HepG2 (cell line): ENCODE data around the gene XRCC1. TPM values are rescaled to one million over a fixed set of nuclear protein-coding genes. Genes with fewer than 3 reads are reported as not detected.

Source experiments
- ERF ChIP-seq: IDR thresholded peaks from 2 replicates; pipeline ENCODE4 v1.6.1; 2018; ENCODE audit warnings: missing biosample characterization, missing genetic modification reagents
- EZH2 ChIP-seq: conservative IDR thresholded peaks from 2 replicates; pipeline ENCODE4 v1.6.1; 2012; ENCODE audit warnings: mild to moderate bottlenecking, low read depth, low read length, moderate library complexity
- FOXA1 ChIP-seq, 2 experiments: fragments of 450-650 bp in 1 of 2; sonication (generic) in 1 of 2; formaldehyde crosslinking in 1 of 2; IDR thresholded peaks; 2 replicates each; pipeline versions ENCODE4 v1.4.0 to v1.6.1; 2016 to 2020; ENCODE audit warnings: missing genetic modification reagents in 1 of 2
- HBP1 ChIP-seq: IDR thresholded peaks from 2 replicates; pipeline ENCODE4 v1.6.1; 2016; ENCODE audit warnings: low read depth, control low read depth
- IRX3 ChIP-seq: sonication (generic); formaldehyde crosslinking; IDR thresholded peaks from 2 replicates; pipeline ENCODE4 v1.8.1; 2023; ENCODE audit warnings: mild to moderate bottlenecking, low read depth, missing genetic modification reagents, borderline replicate concordance
- KDM1A ChIP-seq: IDR thresholded peaks from 2 replicates; pipeline ENCODE4 v1.6.1; 2016; ENCODE audit warnings: missing compliant biosample characterization
- KLF11 ChIP-seq: IDR thresholded peaks from 2 replicates; pipeline ENCODE4 v1.6.1; 2016; ENCODE audit warnings: missing compliant biosample characterization
- KLF16 ChIP-seq, 2 experiments: sonication (generic) in 1 of 2; formaldehyde crosslinking in 1 of 2; IDR thresholded peaks; 2 replicates each; pipeline versions ENCODE4 v1.6.1 to v1.8.0; 2016 to 2023; ENCODE audit warnings: missing genetic modification reagents in 2 of 2, missing compliant biosample characterization in 1 of 2
- RARG ChIP-seq: sonication (generic); formaldehyde crosslinking; IDR thresholded peaks from 2 replicates; pipeline ENCODE4 v1.4.0; 2020; ENCODE audit warnings: low read depth, mild to moderate bottlenecking, missing genetic modification reagents
- THAP9 ChIP-seq: sonication (generic); formaldehyde crosslinking; IDR thresholded peaks from 2 replicates; pipeline ENCODE4; 2020; ENCODE audit warnings: missing genetic modification reagents, mild to moderate bottlenecking, borderline replicate concordance
- ZFP37 ChIP-seq: sonication (generic); formaldehyde crosslinking; IDR thresholded peaks from 2 replicates; pipeline ENCODE4 v1.4.0; 2020; ENCODE audit warnings: missing genetic modification reagents, borderline replicate concordance
- ZNF512 ChIP-seq: sonication (generic); formaldehyde crosslinking; IDR thresholded peaks from 2 replicates; pipeline ENCODE4 v1.4.0; 2020; ENCODE audit warnings: mild to moderate bottlenecking, missing genetic modification reagents
- ZNF788 ChIP-seq: sonication (generic); formaldehyde crosslinking; IDR thresholded peaks from 2 replicates; pipeline ENCODE4 v1.5.0; 2020; ENCODE audit warnings: mild to moderate bottlenecking, missing genetic modification reagents, borderline replicate concordance
- ZNF792 ChIP-seq: IDR thresholded peaks from 2 replicates; pipeline ENCODE4 v1.6.1; 2016
- polyA plus RNA-seq, 8 experiments: library from polyadenylated mRNA; depleted of rRNA in 3 of 8; stranded (reverse) in 7 of 8; unstranded in 1 of 8; fragments of >200 nt; fragmentation: Illumina TruSeq in 4 of 8; extraction: Trizol in 4 of 8; gene quantifications; 2 replicates each; pipeline versions ENCODE4 v1.2.1 to v1.2.3, GENCODE V29; 2011 to 2016; ENCODE audit warnings: low read depth in 4 of 8, missing spikeins in 1 of 8, mixed read lengths in 1 of 8; ENCODE audit not compliant: insufficient read depth in 1 of 8
- total RNA-seq, 5 experiments: library from RNA; depleted of rRNA; stranded (reverse); fragments of >200 nt; fragmentation: Illumina TruSeq; extraction: Trizol; gene quantifications; 2 replicates each; pipeline ENCODE4 v1.2.3, GENCODE V29; 2016; ENCODE audit warnings: low read depth in 1 of 5
- TF ChIP-seq, protein P1 (sequence below): sonication (generic); formaldehyde crosslinking; IDR thresholded peaks from 2 replicates; pipeline ENCODE4 v1.4.0; 2020; ENCODE audit warnings: missing genetic modification reagents

XRCC1 gene
- total and polyA plus RNA-seq, 2 of the 13 experiments (the other 11 are each of a cell fraction or from before 2014, with no cell fraction given), result 24.7 to 26.3 TPM

- TF ChIP-seq IRX3 (CRISPR knock-in tag) (no peak), ZFP37 (peak; percentile 43; the same call in 1 of the 2 replicates), THAP9 (CRISPR knock-in tag) (peak; percentile 47; the same call in 1 of the 2 replicates), KLF16 (CRISPR knock-in tag; IDR thresholded peaks at IDR 0.05) (peak in 1 of 2 experiments; percentile 32; a peak in 1 of 4 replicates), ZNF792 (CRISPR knock-in tag) (peak; percentile 77), KDM1A (CRISPR knock-in tag) (peak; percentile 63; the same call in 1 of the 2 replicates), KLF11 (CRISPR knock-in tag) (0 out of 2 replicates have a peak, but pooled peaks have one; percentile 34), ZNF788 (CRISPR knock-in tag) (peak; percentile 83; the same call in 1 of the 2 replicates), HBP1 (CRISPR knock-in tag) (no peak), ZNF512 (CRISPR knock-in tag) (no peak), ERF (CRISPR knock-in tag) (peak; percentile 82; the same call in 1 of the 2 replicates), FOXA1 (IDR thresholded peaks at IDR 0.05) (no peak), FOXA1 (CRISPR knock-in tag; IDR thresholded peaks at IDR 0.05) (peak; percentile 70), EZH2 (no peak), RARG (CRISPR knock-in tag) (no peak)
- TF ChIP-seq, protein P1, sequence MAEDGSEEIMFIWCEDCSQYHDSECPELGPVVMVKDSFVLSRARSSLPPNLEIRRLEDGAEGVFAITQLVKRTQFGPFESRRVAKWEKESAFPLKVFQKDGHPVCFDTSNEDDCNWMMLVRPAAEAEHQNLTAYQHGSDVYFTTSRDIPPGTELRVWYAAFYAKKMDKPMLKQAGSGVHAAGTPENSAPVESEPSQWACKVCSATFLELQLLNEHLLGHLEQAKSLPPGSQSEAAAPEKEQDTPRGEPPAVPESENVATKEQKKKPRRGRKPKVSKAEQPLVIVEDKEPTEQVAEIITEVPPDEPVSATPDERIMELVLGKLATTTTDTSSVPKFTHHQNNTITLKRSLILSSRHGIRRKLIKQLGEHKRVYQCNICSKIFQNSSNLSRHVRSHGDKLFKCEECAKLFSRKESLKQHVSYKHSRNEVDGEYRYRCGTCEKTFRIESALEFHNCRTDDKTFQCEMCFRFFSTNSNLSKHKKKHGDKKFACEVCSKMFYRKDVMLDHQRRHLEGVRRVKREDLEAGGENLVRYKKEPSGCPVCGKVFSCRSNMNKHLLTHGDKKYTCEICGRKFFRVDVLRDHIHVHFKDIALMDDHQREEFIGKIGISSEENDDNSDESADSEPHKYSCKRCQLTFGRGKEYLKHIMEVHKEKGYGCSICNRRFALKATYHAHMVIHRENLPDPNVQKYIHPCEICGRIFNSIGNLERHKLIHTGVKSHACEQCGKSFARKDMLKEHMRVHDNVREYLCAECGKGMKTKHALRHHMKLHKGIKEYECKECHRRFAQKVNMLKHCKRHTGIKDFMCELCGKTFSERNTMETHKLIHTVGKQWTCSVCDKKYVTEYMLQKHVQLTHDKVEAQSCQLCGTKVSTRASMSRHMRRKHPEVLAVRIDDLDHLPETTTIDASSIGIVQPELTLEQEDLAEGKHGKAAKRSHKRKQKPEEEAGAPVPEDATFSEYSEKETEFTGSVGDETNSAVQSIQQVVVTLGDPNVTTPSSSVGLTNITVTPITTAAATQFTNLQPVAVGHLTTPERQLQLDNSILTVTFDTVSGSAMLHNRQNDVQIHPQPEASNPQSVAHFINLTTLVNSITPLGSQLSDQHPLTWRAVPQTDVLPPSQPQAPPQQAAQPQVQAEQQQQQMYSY (CRISPR knock-in tag), result 0 out of 2 replicates have a peak, but pooled peaks have one; percentile 43
- TF ChIP-seq, all 625 proteins: peak for 145
Observed at GRCh38 chr19:43499042-43499441, 76.3 kb downstream of the XRCC1 start (continued).
